ENCODE data around the gene YIF1B. TPM values are rescaled to one million over a fixed set of nuclear protein-coding genes. Genes with fewer than 3 reads are reported as not detected.
A peak's percentile ranks its signal among the peaks of the same experiment; 100 is the strongest.

The YIF1B gene
- total and polyA plus RNA-seq, 4 donors = 19.5 to 75.9 (median 25.4) TPM

- Histone ChIP-seq H3K4me1 (ENCODE audit: control insufficient read depth in 1 of 2, insufficient read depth in 2 of 2, low read length in 2 of 2) (no peaks in the 10 kb centered on the region), H3K4me3 (ENCODE audit: low read length in 2 of 2) (peak overlapping the region in 1 of 2 donors; percentile 0), H3K36me3 (ENCODE audit: control insufficient read depth in 1 of 2, insufficient read depth in 2 of 2, low read length in 1 of 2) (no peaks in the 10 kb centered on the region), H3K27me3 (ENCODE audit: control insufficient read depth in 1 of 2, insufficient read depth in 2 of 2, low read length in 1 of 2) (no peaks in the 10 kb centered on the region), H3K27ac (ENCODE audit: low read depth in 1 of 2, low read length in 2 of 2) (peak overlapping the region; percentile 25 to 99), H3K9me3 (ENCODE audit: control insufficient read depth, low read length) (no peaks in the 10 kb centered on the region)
- WGBS, 2 donors = 22 to 23% methylated on average over 5 of the region's 5 CpGs
- DNase-seq = no peak
- ATAC-seq (ENCODE audit: low FRiP score) = no peak
- intact Hi-C loops (cut with DNase I) = loop anchor here (5.0 to 10.0 kb wide), 2 partner anchors 134 to 1151 kb away; partner anchors contain the start of genes ZFP36 (in 2 of the 2), GGN (in 1 of the 2) and SPRED3 (in 1 of the 2)
Observed at GRCh38 chr19:38253788-38254187, 62.0 kb downstream of the YIF1B start.

Other genes with a start within 250 kb of the YIF1B start
- 1 to 10 TPM; 1.3 to 2.1 TPM for gene DPF1, start 91.7 kb downstream of the YIF1B start, total RNA-seq
- under 1 TPM in 1 of 2 donors, not detected in 1; 0.72 TPM for gene DPF1, start 91.7 kb downstream of the YIF1B start, polyA plus RNA-seq
- gene PPP1R14A, start 59.6 kb downstream of the YIF1B start, total RNA-seq = 100 to 1,000 TPM; 306 to 783 TPM
- gene PPP1R14A, start 59.6 kb downstream of the YIF1B start, polyA plus RNA-seq = 1,000 to 10,000 TPM; 1,120 to 1,551 TPM
- 100 to 1,000 TPM; 146 to 155 TPM for gene SPINT2, start 51.4 kb downstream of the YIF1B start, total RNA-seq
- gene SPINT2, start 51.4 kb downstream of the YIF1B start, polyA plus RNA-seq = 100 to 1,000 TPM; 238 to 292 TPM
- gene C19orf33, start 11.7 kb downstream of the YIF1B start, total RNA-seq = 1 to 10 TPM; 2.0 to 2.2 TPM
- gene C19orf33, start 11.7 kb downstream of the YIF1B start, polyA plus RNA-seq = 100 to 1,000 TPM in 1 of 2 donors, 10 to 100 TPM in 1; 22.7 to 259 TPM
- gene KCNK6, start 3.9 kb upstream of the YIF1B start, total RNA-seq = 10 to 100 TPM; 13.1 to 18.7 TPM
- gene KCNK6, start 3.9 kb upstream of the YIF1B start, polyA plus RNA-seq = 10 to 100 TPM; 23.5 to 25.2 TPM
- gene CATSPERG, start 19.9 kb upstream of the YIF1B start, total RNA-seq = 10 to 100 TPM in 1 of 2 donors, 1 to 10 TPM in 1; 6.9 to 10.7 TPM
- 1 to 10 TPM; 1.1 to 2.6 TPM for gene CATSPERG, start 19.9 kb upstream of the YIF1B start, polyA plus RNA-seq
- gene PSMD8, start 58.6 kb upstream of the YIF1B start, total RNA-seq = 100 to 1,000 TPM in 1 of 2 donors, 10 to 100 TPM in 1; 92.4 to 119 TPM
- gene PSMD8, start 58.6 kb upstream of the YIF1B start, polyA plus RNA-seq = 100 to 1,000 TPM in 1 of 2 donors, 10 to 100 TPM in 1; 95.5 to 108 TPM
- 1 to 10 TPM; 3.3 to 4.7 TPM for gene GGN, start 72.1 kb upstream of the YIF1B start, total RNA-seq
- gene GGN, start 72.1 kb upstream of the YIF1B start, polyA plus RNA-seq = 1 to 10 TPM in 1 of 2 donors, under 1 TPM in 1; 0.50 to 6.9 TPM
- 10 to 100 TPM; 19.6 to 26.1 TPM for gene SPRED3, start 72.8 kb upstream of the YIF1B start, total RNA-seq
- gene SPRED3, start 72.8 kb upstream of the YIF1B start, polyA plus RNA-seq = 10 to 100 TPM in 1 of 2 donors, 1 to 10 TPM in 1; 1.9 to 11.3 TPM
- gene FAM98C, start 87.1 kb upstream of the YIF1B start, total RNA-seq = 10 to 100 TPM; 14.5 to 19.6 TPM
- gene FAM98C, start 87.1 kb upstream of the YIF1B start, polyA plus RNA-seq = 10 to 100 TPM; 10.3 to 32.0 TPM
- 1 to 10 TPM; 4.1 to 9.8 TPM for gene RASGRP4, start 110.3 kb upstream of the YIF1B start, total RNA-seq
- gene RASGRP4, start 110.3 kb upstream of the YIF1B start, polyA plus RNA-seq = 1 to 10 TPM in 1 of 2 donors, under 1 TPM in 1; 0.54 to 4.1 TPM
- 1 to 10 TPM; 1.0 to 5.4 TPM for gene RYR1, start 117.7 kb upstream of the YIF1B start, total RNA-seq
- 1 to 10 TPM in 1 of 2 donors, under 1 TPM in 1; 0.38 to 1.3 TPM for gene RYR1, start 117.7 kb upstream of the YIF1B start, polyA plus RNA-seq